IMR-90 (cell line): ENCODE measurements around the gene SWAP70. TPM values are rescaled to one million over a fixed set of nuclear protein-coding genes. Genes with fewer than 3 reads are reported as not detected.

Experiments used
- ATAC-seq: fragments of 200-7000 bp; cut with Tn5 transposase; 2 replicates; pipeline ENCODE4 v1.9.1; 2020; ENCODE audit warnings: low read depth, mild to moderate bottlenecking, moderate library complexity
- BruUV-seq: library from RNA; stranded (reverse); fragments of 400-500 nt; replicated peaks from 2 replicates; lab custom pipeline; 2021; lab: Mats Ljungman, UMichigan
- CTCF ChIA-PET: fragments of 300-600 bp; formaldehyde crosslinking; extraction: SDS; loops from one replicate; lab custom pipeline; 2021; ENCODE audit warnings: antibody characterized with exemption; lab: Yijun Ruan, JAX
- POLR2A ChIA-PET: fragments of 300-600 bp; sonication (Branson Sonifier 250); formaldehyde crosslinking; loops from one replicate; lab custom pipeline; 2022; ENCODE audit warnings: antibody characterized with exemption; ENCODE audit not compliant: unreplicated experiment; lab: Charles Lee
- DNase-seq: peaks from one replicate; pipeline ENCODE4 v3.0.0; 2013
- H2AFZ ChIP-seq: replicated peaks from 2 replicates; pipeline ENCODE3; 2013; ENCODE audit warnings: low read length, mild to moderate bottlenecking; ENCODE audit not compliant: poor library complexity
- H2AK5ac ChIP-seq: 2 replicates; pipeline ENCODE4 v1.6.1; 2013; ENCODE audit warnings: low read depth, low read length, inconsistent platforms
- H2AK9ac ChIP-seq: replicated peaks from 2 replicates; pipeline ENCODE3; 2013; ENCODE audit warnings: mild to moderate bottlenecking, low read depth, low read length, moderate library complexity; ENCODE audit not compliant: poor library complexity
- H2BK120ac ChIP-seq: 2 replicates; pipeline ENCODE4 v1.6.1; 2013; ENCODE audit warnings: low read depth, low read length, inconsistent platforms
- H2BK15ac ChIP-seq: 3 replicates; pipeline ENCODE4 v1.6.1; 2013; ENCODE audit warnings: low read depth, low read length, inconsistent platforms
- H2BK20ac ChIP-seq: 2 replicates; pipeline ENCODE4 v1.6.1; 2013; ENCODE audit warnings: low read depth, mild to moderate bottlenecking, inconsistent platforms, low read length, moderate library complexity
- H2BK5ac ChIP-seq: 2 replicates; pipeline ENCODE4 v1.6.1; 2013; ENCODE audit warnings: mild to moderate bottlenecking, low read depth, low read length, inconsistent platforms; ENCODE audit not compliant: poor library complexity, severe bottlenecking
- H3K14ac ChIP-seq: replicated peaks from 2 replicates; pipeline ENCODE4 v1.6.1; 2013; ENCODE audit warnings: low read depth, low read length, inconsistent platforms
- H3K18ac ChIP-seq: 2 replicates; pipeline ENCODE4 v1.6.1; 2013; ENCODE audit warnings: low read depth, low read length, control low read depth
- H3K23ac ChIP-seq: 2 replicates; pipeline ENCODE4 v1.6.1; 2013; ENCODE audit warnings: low read depth, low read length, inconsistent platforms
- H3K27ac ChIP-seq: 2 replicates; pipeline ENCODE4 v1.5.1; 2013; ENCODE audit warnings: mild to moderate bottlenecking, control low read depth, low read length; ENCODE audit not compliant: insufficient read depth
- H3K27me3 ChIP-seq: 2 replicates; pipeline ENCODE4 v1.6.1; 2013; ENCODE audit warnings: low read length; ENCODE audit not compliant: control insufficient read depth, insufficient read depth
- H3K36me3 ChIP-seq: 2 replicates; pipeline ENCODE4 v1.6.1; 2013; ENCODE audit warnings: low read length, mixed read lengths; ENCODE audit not compliant: control insufficient read depth, insufficient read depth
- H3K4ac ChIP-seq: 2 replicates; pipeline ENCODE4 v1.6.1; 2013; ENCODE audit warnings: low read depth, low read length, inconsistent platforms
- H3K4me1 ChIP-seq: 2 replicates; pipeline ENCODE4 v1.6.1; 2013; ENCODE audit warnings: low read length, mixed read lengths; ENCODE audit not compliant: control insufficient read depth, insufficient read depth
- H3K4me2 ChIP-seq: 2 replicates; pipeline ENCODE4 v1.6.1; 2013; ENCODE audit warnings: low read depth, mild to moderate bottlenecking, control low read depth, low read length, moderate library complexity
- H3K4me3 ChIP-seq: 2 replicates; pipeline ENCODE4 v1.5.1; 2013; ENCODE audit warnings: low read depth, mild to moderate bottlenecking, control low read depth, low read length, moderate library complexity; ENCODE audit not compliant: insufficient read depth
- H3K56ac ChIP-seq: 2 replicates; pipeline ENCODE4 v1.6.1; 2013; ENCODE audit warnings: low read length, inconsistent platforms; ENCODE audit not compliant: insufficient read depth; ENCODE audit errors: extremely low read depth
- H3K79me1 ChIP-seq, 2 experiments: 2 replicates each; pipeline ENCODE4 v1.6.1; 2013; ENCODE audit warnings: low read length in 2 of 2, inconsistent platforms in 1 of 2, low read depth in 1 of 2
- H3K9ac ChIP-seq: 2 replicates; pipeline ENCODE4 v1.6.1; 2013; ENCODE audit warnings: low read depth, low read length, control low read depth
- H3K9me1 ChIP-seq: 2 replicates; pipeline ENCODE4 v1.6.1; 2013; ENCODE audit warnings: low read length, inconsistent platforms; ENCODE audit not compliant: insufficient read depth
- H3K9me3 ChIP-seq: 2 replicates; pipeline ENCODE4 v1.6.1; 2013; ENCODE audit warnings: low read length; ENCODE audit not compliant: control insufficient read depth, insufficient read depth
- H4K20me1 ChIP-seq: 2 replicates; pipeline ENCODE4 v1.6.1; 2013; ENCODE audit warnings: low read length, inconsistent platforms; ENCODE audit not compliant: insufficient read depth
- H4K5ac ChIP-seq: 2 replicates; pipeline ENCODE4 v1.6.1; 2013; ENCODE audit warnings: mild to moderate bottlenecking, low read depth, low read length, control low read depth
- H4K8ac ChIP-seq, 2 experiments: 2 replicates each; pipeline ENCODE4 v1.6.1; 2013; ENCODE audit warnings: low read depth in 2 of 2, low read length in 2 of 2, control low read depth in 1 of 2, inconsistent platforms in 1 of 2
- H4K91ac ChIP-seq: 2 replicates; pipeline ENCODE4 v1.6.1; 2013; ENCODE audit warnings: low read depth, low read length, inconsistent platforms; ENCODE audit not compliant: insufficient read depth
- BHLHE40 ChIP-seq: fragments of 150-350 bp; IDR thresholded peaks from 2 replicates; pipeline ENCODE4 v1.6.1; 2016; ENCODE audit warnings: mild to moderate bottlenecking, low read depth, low read length
- CEBPB ChIP-seq: IDR thresholded peaks from 2 replicates; pipeline ENCODE4 v1.6.1; 2012; ENCODE audit warnings: low read depth, low read length, improper control_type of control experiment
- CHD1 ChIP-seq: IDR thresholded peaks from 2 replicates; pipeline ENCODE4 v1.6.1; 2012; ENCODE audit warnings: low read depth, low read length, improper control_type of control experiment
- FOS ChIP-seq: fragments of 150-350 bp; IDR thresholded peaks from 2 replicates; pipeline ENCODE4 v1.6.1; 2016; ENCODE audit warnings: low read depth, low read length
- MAFK ChIP-seq: IDR thresholded peaks from 2 replicates; pipeline ENCODE4 v1.6.1; 2012; ENCODE audit warnings: low read depth, low read length, improper control_type of control experiment
- MAZ ChIP-seq: IDR thresholded peaks from 2 replicates; pipeline ENCODE4 v1.6.1; 2012; ENCODE audit warnings: low read depth, mild to moderate bottlenecking, low read length, improper control_type of control experiment, moderate library complexity, borderline replicate concordance
- MXI1 ChIP-seq: IDR thresholded peaks from 2 replicates; pipeline ENCODE4 v1.6.1; 2012; ENCODE audit warnings: low read depth, mild to moderate bottlenecking, low read length, moderate library complexity, borderline replicate concordance
- NFE2L2 ChIP-seq: fragments of 150-350 bp; IDR thresholded peaks from 2 replicates; pipeline ENCODE4 v1.6.1; 2016; ENCODE audit warnings: low read depth, mild to moderate bottlenecking, low read length
- POLR2A ChIP-seq: IDR thresholded peaks from 2 replicates; pipeline ENCODE4 v1.6.1; 2012; ENCODE audit warnings: mild to moderate bottlenecking, low read depth, low read length
- RAD21 ChIP-seq: IDR thresholded peaks from 2 replicates; pipeline ENCODE4 v1.6.1; 2012; ENCODE audit warnings: low read length, improper control_type of control experiment
- RCOR1 ChIP-seq: IDR thresholded peaks from 2 replicates; pipeline ENCODE4 v1.6.1; 2012; ENCODE audit warnings: mild to moderate bottlenecking, low read length, improper control_type of control experiment; ENCODE audit not compliant: insufficient replicate concordance
- RFX5 ChIP-seq: IDR thresholded peaks from 2 replicates; pipeline ENCODE4 v1.8.0; 2012; ENCODE audit warnings: low read depth, mild to moderate bottlenecking, low read length, moderate library complexity
- SMC3 ChIP-seq: fragments of 150-350 bp; IDR thresholded peaks from 2 replicates; pipeline ENCODE4 v1.6.1; 2016; ENCODE audit warnings: low read depth, mild to moderate bottlenecking, antibody characterized with exemption, low read length, moderate library complexity
- WGBS, 2 experiments: methylation state at CpG; one replicate each; pipeline versions ENCODE4 v1.1.5 to v1.1.7; 2013; ENCODE audit warnings: missing lambda C conversion rate in 2 of 2; ENCODE audit not compliant: insufficient read length in 1 of 2; ENCODE audit errors: extremely low coverage in 2 of 2; 5-methylcytosine and 5-hydroxymethylcytosine counted together
- dilution Hi-C: fragments of 300-500 bp; cut with HindIII; formaldehyde crosslinking; loops from one replicate; pipeline ENCODE4 v1.14.3; 2018; ENCODE audit warnings: low sequenced_read_pairs; ENCODE audit not compliant: unreplicated experiment
- in situ Hi-C: fragments of 300-500 bp; cut with MboI; formaldehyde crosslinking; loops from 3 replicates; pipeline ENCODE4 v1.14.3; 2019; ENCODE audit warnings: low sequenced_read_pairs, inconsistent platforms, mixed read lengths
- intact Hi-C: fragments of 100-400 bp; cut with micrococcal nuclease; formaldehyde crosslinking; loops from 2 replicates; pipeline ENCODE4 v1.10.0; 2022
- polyA plus RNA-seq, 3 experiments: library from polyadenylated mRNA; depleted of rRNA; stranded (reverse); fragments of >200 nt; gene quantifications; 2 replicates each; pipeline ENCODE4 v1.2.3, GENCODE V29; 2012; ENCODE audit warnings: low replicate concordance in 1 of 3
- total RNA-seq: library from RNA; depleted of rRNA; stranded (reverse); fragments of >200 nt; gene quantifications from 2 replicates; pipeline ENCODE4 v1.2.3, GENCODE V29; 2012
- TF ChIP-seq, protein P1 (sequence below): fragments of 150-350 bp; IDR thresholded peaks from 2 replicates; pipeline ENCODE4 v1.6.1; 2016; ENCODE audit warnings: low read depth, mild to moderate bottlenecking, low read length, moderate library complexity, borderline replicate concordance
- TF ChIP-seq, protein P2 (sequence below): fragments of 150-350 bp; IDR thresholded peaks from 2 replicates; pipeline ENCODE4 v1.6.1; 2017; ENCODE audit warnings: mild to moderate bottlenecking, antibody characterized with exemption, low read length, low read depth
- TF ChIP-seq, protein P3 (sequence below): conservative IDR thresholded peaks from 2 replicates; pipeline ENCODE4 v1.5.1; 2012; ENCODE audit warnings: mild to moderate bottlenecking, low read depth, low read length, improper control_type of control experiment

The SWAP70 gene
- total and polyA plus RNA-seq, 2 of the 4 experiments (the other 2 are of a cell fraction) = 15.5 to 19.9 TPM

DNA sequence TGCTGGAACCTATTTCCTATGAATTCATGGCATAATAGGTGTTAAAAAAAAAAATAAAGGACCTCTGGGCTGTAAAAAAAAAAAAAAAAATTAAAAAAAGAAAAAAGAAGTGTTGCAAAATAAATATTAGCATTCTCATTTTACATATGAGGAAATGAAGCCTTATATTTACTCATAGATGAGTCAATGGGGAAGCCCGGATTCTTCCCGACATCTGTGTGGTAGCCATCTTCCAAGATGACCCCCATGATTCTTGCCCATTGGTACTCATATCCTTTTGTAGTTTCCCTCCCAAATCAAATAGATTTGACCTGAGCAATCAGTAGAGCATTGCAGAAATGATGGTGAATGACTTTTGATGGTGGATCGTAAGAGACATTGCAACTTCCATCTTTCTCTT lies 3.0 kb upstream of the SWAP70 start:
- no peak for TF ChIP-seq CHD1
- TF ChIP-seq RFX5 = no peak
- TF ChIP-seq, protein P1, sequence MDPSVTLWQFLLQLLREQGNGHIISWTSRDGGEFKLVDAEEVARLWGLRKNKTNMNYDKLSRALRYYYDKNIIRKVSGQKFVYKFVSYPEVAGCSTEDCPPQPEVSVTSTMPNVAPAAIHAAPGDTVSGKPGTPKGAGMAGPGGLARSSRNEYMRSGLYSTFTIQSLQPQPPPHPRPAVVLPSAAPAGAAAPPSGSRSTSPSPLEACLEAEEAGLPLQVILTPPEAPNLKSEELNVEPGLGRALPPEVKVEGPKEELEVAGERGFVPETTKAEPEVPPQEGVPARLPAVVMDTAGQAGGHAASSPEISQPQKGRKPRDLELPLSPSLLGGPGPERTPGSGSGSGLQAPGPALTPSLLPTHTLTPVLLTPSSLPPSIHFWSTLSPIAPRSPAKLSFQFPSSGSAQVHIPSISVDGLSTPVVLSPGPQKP = no peak
- TF ChIP-seq, protein P2, sequence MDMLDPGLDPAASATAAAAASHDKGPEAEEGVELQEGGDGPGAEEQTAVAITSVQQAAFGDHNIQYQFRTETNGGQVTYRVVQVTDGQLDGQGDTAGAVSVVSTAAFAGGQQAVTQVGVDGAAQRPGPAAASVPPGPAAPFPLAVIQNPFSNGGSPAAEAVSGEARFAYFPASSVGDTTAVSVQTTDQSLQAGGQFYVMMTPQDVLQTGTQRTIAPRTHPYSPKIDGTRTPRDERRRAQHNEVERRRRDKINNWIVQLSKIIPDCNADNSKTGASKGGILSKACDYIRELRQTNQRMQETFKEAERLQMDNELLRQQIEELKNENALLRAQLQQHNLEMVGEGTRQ = no peak
- TF ChIP-seq FOS = no peak
- no peak for TF ChIP-seq SMC3
- no peak for TF ChIP-seq RCOR1
- TF ChIP-seq BHLHE40 = no peak
- TF ChIP-seq CEBPB = no peak
- TF ChIP-seq MXI1 = no peak
- TF ChIP-seq RAD21 = no peak
- TF ChIP-seq, protein P3, sequence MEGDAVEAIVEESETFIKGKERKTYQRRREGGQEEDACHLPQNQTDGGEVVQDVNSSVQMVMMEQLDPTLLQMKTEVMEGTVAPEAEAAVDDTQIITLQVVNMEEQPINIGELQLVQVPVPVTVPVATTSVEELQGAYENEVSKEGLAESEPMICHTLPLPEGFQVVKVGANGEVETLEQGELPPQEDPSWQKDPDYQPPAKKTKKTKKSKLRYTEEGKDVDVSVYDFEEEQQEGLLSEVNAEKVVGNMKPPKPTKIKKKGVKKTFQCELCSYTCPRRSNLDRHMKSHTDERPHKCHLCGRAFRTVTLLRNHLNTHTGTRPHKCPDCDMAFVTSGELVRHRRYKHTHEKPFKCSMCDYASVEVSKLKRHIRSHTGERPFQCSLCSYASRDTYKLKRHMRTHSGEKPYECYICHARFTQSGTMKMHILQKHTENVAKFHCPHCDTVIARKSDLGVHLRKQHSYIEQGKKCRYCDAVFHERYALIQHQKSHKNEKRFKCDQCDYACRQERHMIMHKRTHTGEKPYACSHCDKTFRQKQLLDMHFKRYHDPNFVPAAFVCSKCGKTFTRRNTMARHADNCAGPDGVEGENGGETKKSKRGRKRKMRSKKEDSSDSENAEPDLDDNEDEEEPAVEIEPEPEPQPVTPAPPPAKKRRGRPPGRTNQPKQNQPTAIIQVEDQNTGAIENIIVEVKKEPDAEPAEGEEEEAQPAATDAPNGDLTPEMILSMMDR = no peak
- TF ChIP-seq MAFK = no peak
- TF ChIP-seq NFE2L2 = no peak
- TF ChIP-seq POLR2A = no peak
- no peak for TF ChIP-seq MAZ
- Histone ChIP-seq H2BK20ac (no peak overlapping the region), H3K9ac (no peak overlapping the region), H3K4me1 (peaks cover 3% of the 10 kb centered on the region; the same call in 1 of the 2 replicates), H3K18ac (no peak overlapping the region; the same call in 1 of the 2 replicates), H2AFZ (no peak overlapping the region), H4K91ac (no peak overlapping the region), H2AK9ac (no peak overlapping the region), H3K9me3 (peaks cover 6% of the 10 kb centered on the region; the same call in 1 of the 2 replicates), H3K23ac (no peak overlapping the region), H4K5ac (no peak overlapping the region; the same call in 1 of the 2 replicates), H4K8ac (no peak overlapping the region), H3K4me3 (no peak overlapping the region), H3K14ac (no peak overlapping the region), H3K4me2 (no peak overlapping the region), H4K20me1 (0 out of 2 replicates have a peak, but pooled peaks cover 4% of the 10 kb centered on the region), H3K27me3 (no peaks in the 10 kb centered on the region), H2BK15ac (no peak overlapping the region), H2BK120ac (no peak overlapping the region), H3K9me1 (peaks cover 4% of the 10 kb centered on the region; the same call in 1 of the 2 replicates), H3K27ac (no peak overlapping the region), H3K56ac (no peak overlapping the region), H3K36me3 (no peaks in the 10 kb centered on the region), H2BK5ac (no peak overlapping the region), H2AK5ac (no peak overlapping the region), H3K79me1 (peaks cover 12 to 22% of the 10 kb centered on the region in 2 experiments; a peak in 3 of 4 replicates), H3K4ac (no peak overlapping the region)
- dilution Hi-C loops (no loop called here), in situ Hi-C loops (loop anchor here (5.0 kb wide), 1 partner anchor 44 kb away; no protein-coding TSS in a partner anchor), intact Hi-C loops (loop anchor here (5.0 kb wide), 1 partner anchor 44 kb away; no protein-coding TSS in a partner anchor)
- ChIA-PET POLR2A (no interaction called here), CTCF (no interaction called here)
- no TSS peak for BruUV-seq
- WGBS, 2 experiments = no CpG with 5 or more reads among the region's 3 CpGs
- ATAC-seq (no peak), DNase-seq (peak; percentile 80)
